Mesenchymal stem cell (in vitro differentiated cells and primary cell): Measurements from ENCODE around the gene TWIST2.
A peak's percentile ranks its signal among the peaks of the same experiment; 100 is the strongest.

Source experiments
- DNase-seq: peaks from one replicate; pipeline ENCODE4 v3.0.0-alpha.2; 2013
- H2AFZ ChIP-seq: one replicate; pipeline ENCODE4 v1.6.1; 2013; ENCODE audit warnings: low read depth, mild to moderate bottlenecking, control low read depth, inconsistent platforms, low read length, moderate library complexity
- H2AK5ac ChIP-seq: 2 replicates; pipeline ENCODE4 v1.6.1; 2013; ENCODE audit warnings: low read length, moderate library complexity, mild to moderate bottlenecking, inconsistent platforms; ENCODE audit not compliant: severe bottlenecking
- H2BK120ac ChIP-seq: one replicate; pipeline ENCODE4 v1.6.1; 2013; ENCODE audit warnings: low read depth, mild to moderate bottlenecking, inconsistent platforms, low read length, moderate library complexity
- H2BK12ac ChIP-seq, 2 experiments: one replicate each; pipeline ENCODE4 v1.6.1; 2013; ENCODE audit warnings: inconsistent platforms in 2 of 2, low read length in 2 of 2, mild to moderate bottlenecking in 2 of 2, moderate library complexity in 2 of 2, control low read depth in 1 of 2
- H2BK15ac ChIP-seq: one replicate; pipeline ENCODE4 v1.6.1; 2013; ENCODE audit warnings: mild to moderate bottlenecking, low read depth, inconsistent platforms; ENCODE audit not compliant: poor library complexity, severe bottlenecking
- H2BK5ac ChIP-seq: 2 replicates; pipeline ENCODE4 v1.6.1; 2013; ENCODE audit warnings: low read depth, mild to moderate bottlenecking, low read length, control low read depth, inconsistent platforms; ENCODE audit not compliant: poor library complexity, severe bottlenecking
- H3K14ac ChIP-seq, 2 experiments: one replicate each; pipeline ENCODE4 v1.6.1; 2013; ENCODE audit warnings: inconsistent platforms in 2 of 2, low read length in 2 of 2, control low read depth in 1 of 2, mild to moderate bottlenecking in 1 of 2, moderate library complexity in 1 of 2
- H3K18ac ChIP-seq, 2 experiments: one replicate each; pipeline ENCODE4 v1.6.1; 2013; ENCODE audit warnings: inconsistent platforms in 2 of 2, low read length in 2 of 2, control low read depth in 1 of 2, low read depth in 1 of 2, mild to moderate bottlenecking in 1 of 2
- H3K23ac ChIP-seq, 2 experiments: one replicate each; pipeline ENCODE4 v1.6.1; 2013; ENCODE audit warnings: inconsistent platforms in 2 of 2, low read length in 2 of 2, mild to moderate bottlenecking in 2 of 2, moderate library complexity in 2 of 2, control low read depth in 1 of 2
- H3K27ac ChIP-seq: 2 replicates; pipeline ENCODE4 v1.5.1; 2013; ENCODE audit warnings: mild to moderate bottlenecking, moderate library complexity, low read length, control low read depth, inconsistent platforms; ENCODE audit not compliant: poor library complexity, severe bottlenecking
- H3K27me3 ChIP-seq, 2 experiments: 2 replicates each; pipeline versions ENCODE4 v1.6.1 to v1.7.0; 2013; ENCODE audit warnings: low read length in 2 of 2, mild to moderate bottlenecking in 2 of 2, moderate library complexity in 2 of 2, control low read depth in 1 of 2, inconsistent platforms in 1 of 2; ENCODE audit not compliant: control insufficient read depth in 1 of 2, insufficient read depth in 1 of 2
- H3K36me3 ChIP-seq, 2 experiments: 2 replicates each; pipeline versions ENCODE4 v1.6.1 to v1.7.0; 2013; ENCODE audit warnings: low read length in 2 of 2, control low read depth in 1 of 2, inconsistent platforms in 1 of 2, low read depth in 1 of 2, mild to moderate bottlenecking in 1 of 2; ENCODE audit not compliant: insufficient read depth in 2 of 2, control insufficient read depth in 1 of 2
- H3K4ac ChIP-seq, 2 experiments: one replicate each; pipeline ENCODE4 v1.6.1; 2013; ENCODE audit warnings: inconsistent platforms in 2 of 2, low read length in 2 of 2, mild to moderate bottlenecking in 2 of 2, moderate library complexity in 2 of 2, control low read depth in 1 of 2, low read depth in 1 of 2
- H3K4me1 ChIP-seq: 2 replicates; pipeline ENCODE4 v1.6.1; 2013; ENCODE audit warnings: low read depth, low read length, control low read depth; ENCODE audit not compliant: control insufficient read depth, insufficient read depth
- H3K4me2 ChIP-seq: 2 replicates; pipeline ENCODE4 v1.6.1; 2013; ENCODE audit warnings: low read length, mild to moderate bottlenecking, inconsistent platforms; ENCODE audit not compliant: poor library complexity, severe bottlenecking
- H3K4me3 ChIP-seq, 2 experiments: 2 replicates each; pipeline versions ENCODE4 v1.5.1 to v1.7.0; 2013; ENCODE audit warnings: low read length in 2 of 2, mild to moderate bottlenecking in 2 of 2, control low read depth in 1 of 2, low read depth in 1 of 2; ENCODE audit not compliant: insufficient read depth in 1 of 2
- H3K79me1 ChIP-seq: replicated peaks from 2 replicates; pipeline ENCODE4 v1.6.1; 2013; ENCODE audit warnings: mild to moderate bottlenecking, control low read depth, low read length, inconsistent platforms; ENCODE audit not compliant: poor library complexity, severe bottlenecking
- H3K9ac ChIP-seq: 2 replicates; pipeline ENCODE4 v1.7.0; 2013; ENCODE audit warnings: mild to moderate bottlenecking, low read length, moderate library complexity
- H3K9me3 ChIP-seq: 2 replicates; pipeline ENCODE4 v1.7.0; 2013; ENCODE audit warnings: mild to moderate bottlenecking, low read length; ENCODE audit not compliant: control insufficient read depth
- H4K8ac ChIP-seq: one replicate; pipeline ENCODE4 v1.6.1; 2013; ENCODE audit warnings: inconsistent platforms, mild to moderate bottlenecking, low read length, moderate library complexity
- H4K91ac ChIP-seq: one replicate; pipeline ENCODE4 v1.6.1; 2013; ENCODE audit warnings: mild to moderate bottlenecking, low read length, inconsistent platforms
- WGBS: methylation state at CpG from one replicate; pipeline ENCODE4 v1.1.7; 2013; ENCODE audit warnings: mixed read lengths; 5-methylcytosine and 5-hydroxymethylcytosine counted together

Gene TWIST2

GRCh38 chr2:238879043-238879442, 31.2 kb downstream of the TWIST2 start:
- H3K4ac ChIP-seq, result no peak overlapping the region
- peaks cover 12% of the 10 kb centered on the region for H3K4me1 ChIP-seq
- no peak overlapping the region for H3K18ac ChIP-seq
- H3K27ac ChIP-seq, result no peak overlapping the region
- 83% methylated on average over 6 of the region's 6 CpGs for WGBS
- H3K4me2 ChIP-seq, result no peak overlapping the region
- H3K9ac ChIP-seq, result no peak overlapping the region
- H2BK12ac ChIP-seq, result no peak overlapping the region
- H4K8ac ChIP-seq, result no peak overlapping the region
- H2BK15ac ChIP-seq, result no peak overlapping the region
- no peak overlapping the region for H3K14ac ChIP-seq
- no peak overlapping the region for H2AK5ac ChIP-seq
- no peak for DNase-seq
- peaks cover 0 to 51% of the 10 kb centered on the region in 2 experiments for H3K27me3 ChIP-seq
- peaks cover 0 to 61% of the 10 kb centered on the region in 2 experiments for H3K36me3 ChIP-seq
- no peaks in the 10 kb centered on the region for H3K79me1 ChIP-seq
- H2AFZ ChIP-seq, result no peak overlapping the region
- H3K23ac ChIP-seq, result no peak overlapping the region
- H3K9me3 ChIP-seq, result no peaks in the 10 kb centered on the region
- H2BK5ac ChIP-seq, result no peak overlapping the region
- H3K4me3 ChIP-seq, result no peak overlapping the region
- H2BK120ac ChIP-seq, result no peak overlapping the region
- peak overlapping the region; percentile 64 for H4K91ac ChIP-seq

- peaks cover 16% of the 10 kb centered on the region for H3K4me1 ChIP-seq
Measured at GRCh38 chr2:238879621-238880377, 31.9 kb downstream of the TWIST2 start.

GRCh38 chr2:238881353-238882081, 33.6 kb downstream of the TWIST2 start:
- Histone ChIP-seq H3K4me3 (no peak overlapping the region), H3K14ac (no peak overlapping the region), H3K36me3 (peaks cover 0 to 58% of the 10 kb centered on the region in 2 experiments), H2BK12ac (no peak overlapping the region), H3K79me1 (no peaks in the 10 kb centered on the region), H2AK5ac (no peak overlapping the region), H3K4ac (no peak overlapping the region), H3K23ac (no peak overlapping the region), H3K4me1 (peaks cover 16% of the 10 kb centered on the region), H2AFZ (no peak overlapping the region), H3K27ac (no peak overlapping the region), H2BK15ac (no peak overlapping the region), H3K4me2 (no peak overlapping the region), H3K9me3 (no peaks in the 10 kb centered on the region), H3K9ac (peak overlapping the region; percentile 62), H2BK5ac (no peak overlapping the region), H4K8ac (no peak overlapping the region), H2BK120ac (no peak overlapping the region), H4K91ac (no peak overlapping the region), H3K18ac (no peak overlapping the region), H3K27me3 (peaks cover 0 to 50% of the 10 kb centered on the region in 2 experiments)
- no peak for DNase-seq
- WGBS, result 81% methylated on average over 7 of the region's 7 CpGs

More at GRCh38 chr2:238879621-238880377, 31.9 kb downstream of the TWIST2 start:
- H3K36me3 ChIP-seq, result peaks cover 0 to 60% of the 10 kb centered on the region in 2 experiments
- no peak overlapping the region for H3K18ac ChIP-seq
- no peak overlapping the region for H2BK15ac ChIP-seq
- H2AFZ ChIP-seq, result no peak overlapping the region
- H3K27me3 ChIP-seq, result peaks cover 0 to 51% of the 10 kb centered on the region in 2 experiments
- H2BK12ac ChIP-seq, result no peak overlapping the region
- H3K9me3 ChIP-seq, result no peaks in the 10 kb centered on the region
- no peak overlapping the region for H2BK5ac ChIP-seq
- no peak overlapping the region for H2AK5ac ChIP-seq
- H3K27ac ChIP-seq, result no peak overlapping the region
- H3K4me2 ChIP-seq, result no peak overlapping the region
- no peak overlapping the region for H3K9ac ChIP-seq
- H4K8ac ChIP-seq, result no peak overlapping the region
- H4K91ac ChIP-seq, result no peak overlapping the region
- no peak for DNase-seq
- no peak overlapping the region for H3K4me3 ChIP-seq
- no peak overlapping the region for H2BK120ac ChIP-seq
- H3K14ac ChIP-seq, result no peak overlapping the region
- WGBS, result 94% methylated on average over 4 of the region's 4 CpGs
- no peak overlapping the region for H3K23ac ChIP-seq
- no peaks in the 10 kb centered on the region for H3K79me1 ChIP-seq
- no peak overlapping the region for H3K4ac ChIP-seq

GRCh38 chr2:238882082-238882755, 34.3 kb downstream of the TWIST2 start:
- H2BK15ac ChIP-seq, result no peak overlapping the region
- H3K27me3 ChIP-seq, result peaks cover 0 to 56% of the 10 kb centered on the region in 2 experiments
- H3K36me3 ChIP-seq, result peaks cover 0 to 62% of the 10 kb centered on the region in 2 experiments
- no peak overlapping the region for H3K27ac ChIP-seq
- H2AFZ ChIP-seq, result no peak overlapping the region
- 84% methylated on average over 4 of the region's 6 CpGs for WGBS
- no peak overlapping the region for H2AK5ac ChIP-seq
- no peak for DNase-seq
- H2BK120ac ChIP-seq, result no peak overlapping the region
- no peak overlapping the region for H4K91ac ChIP-seq
- H4K8ac ChIP-seq, result no peak overlapping the region
- no peak overlapping the region for H2BK12ac ChIP-seq
- no peak overlapping the region for H3K4ac ChIP-seq
- peak overlapping the region in 1 of 2 experiments; percentile 41 for H3K4me3 ChIP-seq
- no peaks in the 10 kb centered on the region for H3K9me3 ChIP-seq
- no peak overlapping the region for H3K23ac ChIP-seq
- H2BK5ac ChIP-seq, result no peak overlapping the region
- no peak overlapping the region for H3K4me2 ChIP-seq
- no peak overlapping the region for H3K14ac ChIP-seq
- no peaks in the 10 kb centered on the region for H3K79me1 ChIP-seq
- peaks cover 16% of the 10 kb centered on the region for H3K4me1 ChIP-seq
- H3K9ac ChIP-seq, result peak overlapping the region; percentile 62
- H3K18ac ChIP-seq, result no peak overlapping the region
